ENCODE results near the gene PLEKHA5.

The PLEKHA5 gene

GRCh38 chr12:19402211-19402610, 272.7 kb downstream of the PLEKHA5 start:
- no peak overlapping the region for H3K4me3 ChIP-seq (ENCODE audit: low read depth, low read length)
- no peak for DNase-seq (ENCODE audit: low read depth)
- no peak for TF ChIP-seq CTCF (IDR thresholded peaks at IDR 0.05; ENCODE audit: low read depth, low read length, missing control alignments)

DNA sequence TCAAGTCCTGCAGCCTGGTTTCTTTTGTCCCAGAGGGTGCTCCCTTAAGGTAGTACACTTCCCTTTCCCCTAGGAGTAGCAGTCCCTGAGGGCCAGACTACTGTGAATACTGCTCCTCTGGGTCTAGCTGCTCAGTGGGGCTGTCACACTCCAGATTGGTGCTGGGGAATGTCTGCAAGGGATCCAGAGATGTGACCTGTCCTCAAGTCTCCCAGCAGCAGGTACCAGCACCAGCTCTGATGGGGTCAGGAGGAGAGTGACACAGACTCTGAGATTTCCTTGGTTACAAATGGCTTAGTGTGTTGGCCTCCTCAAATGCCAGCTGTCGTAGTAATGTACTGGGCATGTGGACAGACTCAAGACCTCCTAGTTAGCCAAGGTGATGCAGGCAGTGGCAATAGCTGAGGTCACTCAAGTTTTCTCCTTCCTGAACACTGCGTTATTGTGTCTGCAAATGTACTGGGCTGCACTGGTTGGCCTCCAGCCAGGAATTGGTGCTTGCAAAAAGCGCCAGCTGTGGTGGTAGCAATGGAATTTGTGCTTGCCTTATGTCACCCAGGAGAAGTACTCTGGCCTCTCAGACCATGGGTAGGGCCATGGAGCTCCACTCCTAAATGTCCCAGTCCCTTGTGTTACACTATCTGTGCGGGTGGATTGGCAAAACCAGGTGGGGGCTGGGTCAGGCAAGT, 273.4 kb downstream of the PLEKHA5 start:
- no peak for DNase-seq (ENCODE audit: low read depth)
- TF ChIP-seq CTCF (IDR thresholded peaks at IDR 0.05; ENCODE audit: low read depth, low read length, missing control alignments): no peak
- H3K4me3 ChIP-seq (ENCODE audit: low read depth, low read length): no peak overlapping the region

DNA sequence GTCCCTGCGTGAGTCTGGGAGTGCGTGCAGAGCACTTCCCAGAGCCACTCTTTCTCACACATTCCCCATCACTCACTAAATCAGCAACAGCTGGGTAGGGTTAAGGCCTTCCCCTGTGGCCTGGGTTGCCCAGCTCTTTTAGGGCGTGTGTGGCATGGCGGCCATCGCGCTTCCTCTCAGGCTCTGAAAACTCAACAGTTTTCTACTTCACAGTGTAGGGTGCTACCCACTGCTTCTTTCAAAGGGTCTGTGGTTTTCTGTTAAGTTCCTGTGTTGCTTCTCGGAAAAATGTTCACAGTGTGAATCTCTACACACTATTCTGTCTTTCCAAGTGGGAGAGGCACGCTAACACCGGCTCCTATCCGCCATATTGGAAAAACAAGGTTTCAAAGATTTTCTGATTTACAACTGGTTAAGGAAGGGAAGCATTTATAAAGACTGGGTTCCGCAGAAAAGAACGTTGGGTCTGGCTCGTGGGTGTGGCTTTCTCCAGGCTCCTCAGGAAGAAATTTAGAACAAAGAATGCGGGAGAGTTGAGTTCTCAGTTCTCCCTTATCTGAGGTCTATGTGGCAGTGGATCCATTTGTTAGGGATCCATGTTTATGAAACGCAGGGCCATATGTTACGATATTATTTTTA, 274.8 kb downstream of the PLEKHA5 start:
- H3K4me3 ChIP-seq (ENCODE audit: low read depth, low read length): no peak overlapping the region
- no peak for DNase-seq (ENCODE audit: low read depth)
- no peak for TF ChIP-seq CTCF (IDR thresholded peaks at IDR 0.05; ENCODE audit: low read depth, low read length, missing control alignments)

DNA sequence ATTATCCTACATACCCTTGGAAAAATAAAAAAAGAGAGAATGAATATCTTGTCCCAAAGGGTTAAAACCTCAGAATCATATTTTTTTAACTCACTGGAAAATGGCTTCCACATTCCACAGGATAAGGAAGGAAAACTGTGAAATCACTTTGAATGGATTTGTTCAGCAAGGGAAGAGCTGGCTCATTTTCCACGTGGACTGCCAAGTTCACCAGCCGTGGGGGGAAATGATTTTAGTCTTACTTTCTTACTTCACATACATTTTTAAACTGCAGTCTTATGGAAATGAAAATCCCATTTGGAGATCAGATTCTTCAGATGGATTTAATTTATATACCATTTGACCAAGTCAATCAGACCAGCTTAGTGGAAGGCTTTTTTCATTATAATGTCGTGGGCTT, 279.8 kb downstream of the PLEKHA5 start:
- H3K4me3 ChIP-seq (ENCODE audit: low read depth, low read length): no peak overlapping the region
- no peak for DNase-seq (ENCODE audit: low read depth)
- no peak for TF ChIP-seq CTCF (IDR thresholded peaks at IDR 0.05; ENCODE audit: low read depth, low read length, missing control alignments)

DNA sequence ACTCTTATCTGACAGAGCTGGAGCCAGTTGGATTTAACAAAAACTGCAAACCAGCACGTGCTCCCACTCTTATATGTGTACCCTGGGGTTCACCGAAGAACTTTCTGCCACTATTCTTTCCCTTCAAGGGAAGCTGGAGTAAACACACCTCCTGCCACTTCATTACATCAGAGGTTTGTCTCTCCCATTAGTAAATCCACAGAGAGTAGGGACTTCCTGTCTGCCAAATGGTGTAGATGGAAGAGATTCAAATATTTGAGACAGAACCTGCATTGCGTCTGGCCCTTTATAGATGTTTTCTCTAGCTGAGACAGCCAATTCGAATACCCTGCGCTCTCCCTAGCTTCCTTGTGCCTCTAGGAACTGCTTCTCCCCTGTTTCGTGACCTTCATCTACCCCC, 280.7 kb downstream of the PLEKHA5 start:
- no peak overlapping the region for H3K4me3 ChIP-seq (ENCODE audit: low read depth, low read length)
- DNase-seq (ENCODE audit: low read depth): no peak
- no peak for TF ChIP-seq CTCF (IDR thresholded peaks at IDR 0.05; ENCODE audit: low read depth, low read length, missing control alignments)

GRCh38 chr12:19410629-19411185, 281.2 kb downstream of the PLEKHA5 start:
- DNase-seq (ENCODE audit: low read depth): no peak
- TF ChIP-seq CTCF (IDR thresholded peaks at IDR 0.05; ENCODE audit: low read depth, low read length, missing control alignments): no peak
- no peak overlapping the region for H3K4me3 ChIP-seq (ENCODE audit: low read depth, low read length)
